ENCODE results near the gene FBXO21. TPM values are rescaled to one million over a fixed set of nuclear protein-coding genes. Genes with fewer than 3 reads are reported as not detected.
"Not testable (repeated sequence)": the region's sequence is repeated elsewhere in the genome, so short reads cannot be mapped to it uniquely, and the experiment has no call there.

FBXO21 gene
- total RNA-seq, 1 donor from 2014 or later = 33.5 TPM

- no peak for ATAC-seq
- no peak for DNase-seq
- intact Hi-C loops (cut with micrococcal nuclease) = loop anchor here (10.0 kb wide), 1 partner anchor 410 kb away; no protein-coding TSS in a partner anchor
Observed at GRCh38 chr12:117124421-117125271, 65.6 kb downstream of the FBXO21 start.

- ATAC-seq = no peak
- intact Hi-C loops (cut with micrococcal nuclease) = loop anchor here (10.0 kb wide), 1 partner anchor 407 kb away; no protein-coding TSS in a partner anchor
- DNase-seq = no peak
Observed at GRCh38 chr12:117121441-117121840, 68.8 kb downstream of the FBXO21 start.

- DNase-seq = no peak
- intact Hi-C loops (cut with micrococcal nuclease) = loop anchor here (10.0 kb wide), 1 partner anchor 406 kb away; no protein-coding TSS in a partner anchor
- no peak for ATAC-seq
Observed at GRCh38 chr12:117120787-117121186, 69.5 kb downstream of the FBXO21 start.

DNA sequence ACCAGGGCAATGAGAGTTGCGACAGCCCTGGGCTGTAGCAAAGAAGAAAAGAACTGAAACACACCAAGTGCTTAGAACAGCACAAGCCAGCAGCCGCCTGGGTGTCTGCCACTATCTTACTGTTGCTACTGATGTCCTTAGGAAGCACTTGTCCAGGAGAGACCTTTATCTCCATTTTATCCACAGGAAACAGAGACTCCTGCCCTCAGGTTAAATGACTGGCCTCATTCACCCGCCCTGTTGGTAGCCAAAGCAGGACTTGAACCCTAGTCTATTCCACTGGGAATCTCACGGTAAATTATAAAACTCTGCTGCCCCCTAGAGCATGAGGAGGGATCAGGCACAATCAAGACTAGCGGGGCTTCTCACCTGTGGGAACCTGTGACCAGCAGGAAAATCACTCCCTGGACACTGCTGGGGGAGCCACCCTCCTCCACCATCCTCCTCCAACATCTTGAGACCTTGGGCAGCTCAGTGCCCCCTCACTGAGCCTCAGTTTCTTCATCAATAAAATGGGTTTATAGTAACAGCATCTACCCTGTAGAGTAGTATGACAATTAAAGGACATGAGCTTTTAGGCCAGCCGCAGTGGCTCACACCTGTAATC lies 70.6 kb downstream of the FBXO21 start:
- ATAC-seq (peak; percentile 47), DNase-seq (peak; percentile 55)
- intact Hi-C loops (cut with micrococcal nuclease) = loop anchor here (5.0 to 10.0 kb wide), 2 partner anchors 92 to 405 kb away; no protein-coding TSS in a partner anchor

GRCh38 chr12:117118838-117119591 lies 71.3 kb downstream of the FBXO21 start:
- intact Hi-C loops (cut with micrococcal nuclease) = loop anchor here (5.0 kb wide), 1 partner anchor 92 kb away; no protein-coding TSS in a partner anchor
- DNase-seq (peak; percentile 39), ATAC-seq (peak; percentile 56)

- intact Hi-C loops (cut with micrococcal nuclease) = loop anchor here (5.0 kb wide), 1 partner anchor 87 kb away; no protein-coding TSS in a partner anchor
- ATAC-seq (peak; percentile 81), DNase-seq (peak; percentile 58)
Observed at GRCh38 chr12:117114784-117115183, 75.5 kb downstream of the FBXO21 start.

DNA sequence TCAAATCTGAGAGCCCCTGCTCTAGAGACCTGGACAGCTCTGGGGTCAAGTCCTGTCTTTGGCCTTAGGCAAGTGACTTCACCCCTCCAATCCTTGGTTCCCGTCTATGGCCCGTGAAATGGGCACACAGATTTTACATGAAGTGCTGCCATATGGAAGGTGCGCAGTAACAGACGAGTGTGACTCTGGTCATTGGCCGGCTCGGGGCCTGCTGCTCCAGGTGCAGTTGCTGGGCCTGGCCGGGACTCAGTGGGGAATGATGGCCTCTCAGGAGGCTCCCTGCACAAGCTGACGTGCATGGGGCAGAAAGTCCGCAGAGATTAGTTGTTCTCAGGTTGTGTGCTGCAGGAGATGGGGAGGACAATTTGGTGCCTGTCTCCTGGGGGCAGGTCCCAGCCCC lies 77.0 kb downstream of the FBXO21 start:
- intact Hi-C loops (cut with micrococcal nuclease) = no loop called here
- ATAC-seq (no peak), DNase-seq (no peak)

DNA sequence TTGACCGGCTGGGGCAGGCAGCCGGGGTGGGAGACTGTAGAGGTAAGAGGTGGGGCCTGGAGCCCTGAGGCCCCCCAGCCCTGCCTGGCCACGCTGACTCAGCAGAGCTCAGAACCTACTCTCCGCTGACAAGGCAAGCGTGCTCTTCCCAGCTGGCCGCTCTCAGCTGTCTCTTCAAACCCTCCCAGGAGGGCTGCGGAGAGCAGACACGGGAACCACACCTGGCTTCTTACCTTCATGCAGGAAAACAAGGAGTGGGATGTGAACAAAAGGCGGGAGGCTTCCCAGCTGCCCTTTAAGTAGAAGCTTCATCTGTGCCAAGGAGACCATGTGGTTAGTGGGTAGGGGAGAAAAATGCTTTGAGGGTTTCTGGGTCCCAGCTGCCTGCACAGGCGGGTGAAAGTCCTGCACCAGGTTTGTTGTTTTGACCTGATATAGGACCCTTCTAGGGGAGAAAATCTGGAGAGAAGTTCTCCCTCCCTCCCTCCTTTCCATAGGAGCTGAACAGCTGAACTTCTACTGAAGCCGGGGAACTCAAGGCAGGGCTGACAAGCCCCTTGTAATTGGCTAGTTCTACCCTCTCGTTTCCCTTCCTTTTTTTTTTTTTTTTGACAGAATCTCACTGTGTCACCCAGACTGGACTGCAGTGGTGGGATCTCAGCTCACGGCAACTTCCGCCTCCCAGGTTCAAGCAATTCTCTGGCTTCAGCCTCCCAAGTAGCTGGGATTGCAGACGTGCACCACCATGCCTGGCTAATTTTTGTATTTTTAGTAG lies 78.3 kb downstream of the FBXO21 start:
- DNase-seq = no peak
- intact Hi-C loops (cut with micrococcal nuclease) = no loop called here

DNA sequence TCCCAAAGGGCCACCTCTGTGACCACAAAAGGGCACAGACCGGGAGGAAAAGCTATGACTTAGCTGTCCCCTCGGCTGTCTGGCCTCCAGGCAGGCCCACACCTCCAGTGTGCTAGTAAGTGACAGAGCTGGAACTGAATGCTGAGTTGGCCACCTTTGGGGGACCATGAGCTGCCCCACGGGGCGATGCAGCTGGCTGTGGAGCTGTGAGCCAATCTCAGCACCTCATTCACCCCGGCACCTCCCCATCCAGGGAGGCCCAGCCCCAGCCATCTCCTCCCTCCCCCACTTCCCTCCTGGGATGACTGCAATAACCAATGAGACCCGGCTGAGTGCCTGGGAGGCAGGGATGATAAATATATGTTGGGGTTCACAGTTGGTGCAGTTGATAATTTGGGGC lies 78.9 kb downstream of the FBXO21 start:
- intact Hi-C loops (cut with micrococcal nuclease) = no loop called here
- ATAC-seq (no peak), DNase-seq (no peak)

More for the DNA sequence above, 78.3 kb downstream of the FBXO21 start:
- no peak for ATAC-seq

DNA sequence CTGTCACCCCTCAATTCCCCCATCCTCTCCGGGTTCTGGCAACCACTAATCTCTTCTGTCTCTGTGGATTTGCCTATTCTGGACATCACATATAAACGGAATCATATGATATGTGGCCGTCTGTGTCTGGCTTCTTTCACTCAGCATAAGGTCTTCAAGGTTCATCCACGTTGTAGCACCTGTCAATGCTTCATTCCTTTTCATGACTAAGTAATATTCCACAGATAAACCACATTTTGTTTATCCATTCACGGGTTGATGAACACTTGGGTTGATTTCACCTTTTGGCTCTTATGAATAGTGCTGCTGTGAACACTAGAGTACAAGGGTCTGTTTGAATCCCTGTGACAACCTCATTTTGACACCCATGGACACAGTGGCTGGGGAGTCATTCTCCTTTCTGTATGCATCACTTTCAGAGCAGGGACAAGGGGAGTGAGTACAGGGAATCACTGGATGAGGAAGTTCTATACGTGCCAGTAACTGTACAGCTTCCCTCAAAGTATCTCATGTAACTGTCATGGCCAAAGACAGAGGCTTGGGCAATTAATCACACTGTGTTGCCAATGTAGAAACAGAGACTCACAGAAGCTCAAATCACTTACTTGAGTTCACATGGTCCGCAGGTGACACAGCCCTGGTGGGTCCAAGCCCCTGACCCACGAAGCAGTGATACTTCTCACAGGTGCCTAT lies 80.2 kb downstream of the FBXO21 start:
- DNase-seq (no peak), ATAC-seq (no peak)
- intact Hi-C loops (cut with micrococcal nuclease) = no loop called here

GRCh38 chr12:117105902-117106301 lies 84.4 kb downstream of the FBXO21 start:
- intact Hi-C loops (cut with micrococcal nuclease) = no loop called here
- DNase-seq = no peak
- ATAC-seq = no peak

GRCh38 chr12:117104003-117104402 lies 86.3 kb downstream of the FBXO21 start:
- DNase-seq; ATAC-seq; intact Hi-C loops (cut with micrococcal nuclease): not testable (repeated sequence)

- ATAC-seq = no peak
- intact Hi-C loops (cut with micrococcal nuclease) = no loop called here
- no peak for DNase-seq
Observed at GRCh38 chr12:117102800-117103181, 87.5 kb downstream of the FBXO21 start.

- intact Hi-C loops (cut with micrococcal nuclease) = no loop called here
- ATAC-seq (no peak), DNase-seq (no peak)
Observed at GRCh38 chr12:117101953-117102799, 88.1 kb downstream of the FBXO21 start.

- ATAC-seq (peak; percentile 10), DNase-seq (no peak)
- intact Hi-C loops (cut with micrococcal nuclease) = no loop called here
Observed at GRCh38 chr12:117100851-117101673, 89.2 kb downstream of the FBXO21 start.

GRCh38 chr12:117100251-117100650 lies 90.0 kb downstream of the FBXO21 start:
- DNase-seq = no peak
- intact Hi-C loops (cut with micrococcal nuclease) = no loop called here
- peak; percentile 31 for ATAC-seq

All from left ventricle myocardium superior (tissue), 1 donor.